Measurements from ENCODE around the gene SLC27A2.
"Not testable (repeated sequence)": the region's sequence is repeated elsewhere in the genome, so short reads cannot be mapped to it uniquely, and the experiment has no call there.

SLC27A2 gene

GRCh38 chr15:50163719-50164410, 18.1 kb upstream of the SLC27A2 start:
- no peak for DNase-seq (ENCODE audit: low read depth in 3 of 3)

GRCh38 chr15:50164458-50164857, 17.5 kb upstream of the SLC27A2 start:
- no peak for DNase-seq (ENCODE audit: low read depth in 3 of 3)

GRCh38 chr15:50166216-50166615, 15.8 kb upstream of the SLC27A2 start:
- no peak for DNase-seq (ENCODE audit: low read depth in 3 of 3)

- no peak for DNase-seq (ENCODE audit: low read depth in 3 of 3)
Observed at GRCh38 chr15:50167110-50167509, 14.9 kb upstream of the SLC27A2 start.

DNA sequence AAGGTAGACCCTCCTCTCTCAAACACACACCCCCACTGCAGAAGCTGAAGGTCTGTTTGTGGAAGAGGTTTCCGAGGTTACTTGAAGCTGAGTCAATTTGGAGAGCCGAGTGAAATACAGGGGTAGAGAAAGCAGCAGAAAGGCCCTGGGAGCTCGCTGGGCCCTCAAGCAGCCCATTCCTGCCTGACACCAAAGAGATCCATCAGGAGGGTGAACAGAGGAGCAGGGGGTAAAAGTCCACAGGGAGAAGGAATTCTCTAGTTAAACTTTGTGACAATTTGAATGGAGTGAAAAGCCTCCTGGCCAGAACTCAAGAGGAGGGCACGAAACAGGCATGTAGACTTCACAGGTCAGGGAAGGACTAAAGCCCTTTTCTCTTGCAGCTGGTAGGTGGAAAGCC, 13.6 kb upstream of the SLC27A2 start:
- DNase-seq (ENCODE audit: low read depth in 3 of 3) = no peak

- DNase-seq (ENCODE audit: low read depth in 3 of 3) = no peak
Observed at GRCh38 chr15:50168783-50169411, 13.1 kb upstream of the SLC27A2 start.

DNA sequence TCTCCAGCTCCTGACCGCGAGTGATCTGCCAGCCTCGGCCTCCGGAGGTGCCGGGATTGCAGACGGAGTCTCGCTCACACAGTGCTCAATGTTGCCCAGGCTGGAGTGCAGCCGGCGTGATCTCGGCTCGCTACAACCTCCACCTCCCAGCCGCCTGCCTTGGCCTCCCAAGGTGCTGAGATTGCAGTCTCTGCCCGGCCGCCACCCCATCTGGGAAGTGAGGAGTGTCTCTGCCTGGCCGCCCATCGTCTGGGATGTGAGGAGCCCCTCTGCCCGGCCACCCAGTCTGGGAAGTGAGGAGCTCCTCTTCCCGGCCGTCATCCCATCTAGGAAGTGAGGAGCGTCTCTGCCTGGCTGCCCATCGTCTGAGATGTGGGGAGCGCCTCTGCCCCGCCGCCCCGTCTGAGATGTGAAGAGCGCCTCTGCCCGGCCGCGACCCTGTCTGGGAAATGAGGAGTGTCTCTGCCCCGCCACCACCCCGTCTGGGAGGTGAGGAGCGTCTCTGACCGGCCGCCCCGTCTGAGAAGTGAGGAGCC, 9.6 kb upstream of the SLC27A2 start:
- DNase-seq (ENCODE audit: low read depth in 3 of 3) = not testable (repeated sequence)

DNA sequence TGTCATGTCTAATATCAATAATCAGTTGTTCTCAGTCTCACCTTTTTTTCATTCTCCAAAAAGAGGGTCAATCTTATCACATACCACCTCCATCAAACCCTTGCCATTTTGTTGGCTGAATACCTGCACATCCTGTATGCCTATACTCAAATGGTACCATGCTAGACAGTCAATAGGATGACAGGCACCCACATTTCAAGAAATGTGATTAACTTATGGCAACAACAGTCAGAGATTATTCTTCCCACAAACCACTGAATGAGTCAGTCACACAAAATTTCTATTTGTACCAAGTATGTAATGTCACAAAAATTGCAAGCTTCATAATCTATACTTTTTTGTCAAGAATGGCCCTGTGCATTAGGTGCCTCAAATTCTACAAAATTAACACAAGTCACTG, 5.1 kb upstream of the SLC27A2 start:
- no peak for DNase-seq (ENCODE audit: low read depth in 3 of 3)

GRCh38 chr15:50180091-50180490, 1.9 kb upstream of the SLC27A2 start:
- DNase-seq (ENCODE audit: low read depth in 3 of 3) = no peak

DNA sequence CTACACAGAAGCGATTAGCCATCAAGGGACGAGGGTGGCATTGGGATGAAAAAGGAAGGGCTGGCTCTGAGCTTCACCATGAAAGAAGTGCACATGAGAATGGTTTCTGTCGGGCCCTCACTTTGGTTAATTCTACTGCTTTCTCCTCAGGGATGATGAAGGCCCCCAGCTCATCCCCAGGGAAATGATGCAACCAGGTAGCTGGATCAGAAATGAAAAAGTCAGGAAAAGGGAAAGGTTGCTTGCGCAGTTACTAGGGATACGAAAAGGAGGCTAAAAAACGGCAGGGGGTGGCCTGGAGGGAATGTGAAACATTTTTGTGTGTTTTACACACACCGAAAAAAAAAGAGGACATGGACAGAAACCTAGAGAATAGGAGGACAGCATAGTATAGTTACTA, 1.4 kb upstream of the SLC27A2 start:
- DNase-seq (ENCODE audit: low read depth in 3 of 3) = no peak

DNA sequence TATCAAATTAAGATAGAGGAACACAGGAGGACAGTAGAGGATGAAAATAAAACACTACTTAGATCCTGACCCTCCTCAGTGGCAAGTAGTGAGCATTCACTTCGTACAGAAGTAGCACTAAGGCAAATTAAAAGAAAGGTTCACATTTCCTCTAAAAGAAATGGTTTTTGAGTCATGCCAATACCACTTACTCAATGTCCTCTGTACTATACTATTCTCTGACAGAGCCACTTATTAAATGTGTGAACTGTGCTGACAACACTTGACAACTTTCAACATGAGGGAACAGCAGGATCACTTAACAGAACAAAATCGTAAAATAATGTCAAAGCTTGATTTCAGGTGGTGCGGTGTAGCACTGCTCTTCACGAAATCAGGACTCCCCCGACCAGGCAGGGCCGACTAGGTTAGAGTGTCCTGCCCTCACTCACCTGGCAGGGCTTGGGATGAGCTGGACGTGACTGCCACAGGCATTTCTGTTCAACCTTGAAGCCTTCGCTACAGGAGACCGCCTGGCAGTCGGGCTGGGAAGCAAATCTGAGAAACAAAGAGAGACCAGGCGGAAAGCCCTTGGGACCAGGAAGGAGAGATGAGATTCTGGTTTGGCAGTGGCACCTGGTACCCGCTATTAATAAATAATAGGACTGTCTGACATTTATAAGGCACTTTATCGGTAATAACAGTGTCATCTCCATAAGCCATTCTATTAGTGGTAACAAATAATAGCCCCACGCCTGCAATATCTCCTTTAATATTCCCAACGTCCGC, 611 bp upstream of the SLC27A2 start:
- no peak for DNase-seq (ENCODE audit: low read depth in 3 of 3)

DNA sequence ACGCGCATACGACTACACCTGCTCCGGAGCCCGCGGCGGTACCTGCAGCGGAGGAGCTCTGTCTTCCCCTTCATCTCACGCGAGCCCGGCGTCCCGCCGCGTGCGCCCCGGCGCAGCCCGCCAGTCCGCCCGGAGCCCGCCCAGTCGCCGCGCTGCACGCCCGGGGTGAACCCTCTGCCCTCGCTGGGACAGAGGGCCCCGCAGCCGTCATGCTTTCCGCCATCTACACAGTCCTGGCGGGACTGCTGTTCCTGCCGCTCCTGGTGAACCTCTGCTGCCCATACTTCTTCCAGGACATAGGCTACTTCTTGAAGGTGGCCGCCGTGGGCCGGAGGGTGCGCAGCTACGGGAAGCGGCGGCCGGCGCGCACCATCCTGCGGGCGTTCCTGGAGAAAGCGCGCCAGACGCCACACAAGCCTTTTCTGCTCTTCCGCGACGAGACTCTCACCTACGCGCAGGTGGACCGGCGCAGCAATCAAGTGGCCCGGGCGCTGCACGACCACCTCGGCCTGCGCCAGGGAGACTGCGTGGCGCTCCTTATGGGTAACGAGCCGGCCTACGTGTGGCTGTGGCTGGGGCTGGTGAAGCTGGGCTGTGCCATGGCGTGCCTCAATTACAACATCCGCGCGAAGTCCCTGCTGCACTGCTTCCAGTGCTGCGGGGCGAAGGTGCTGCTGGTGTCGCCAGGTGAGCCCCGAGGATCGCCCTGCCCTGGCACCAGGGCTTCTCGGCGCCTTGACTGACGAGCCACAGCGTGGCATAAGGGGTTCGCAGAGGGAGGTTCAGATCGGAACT, 420 bp downstream of the SLC27A2 start:
- peak in 2 of 3 donors; percentile 14 to 27 for DNase-seq (ENCODE audit: low read depth in 3 of 3)

DNA sequence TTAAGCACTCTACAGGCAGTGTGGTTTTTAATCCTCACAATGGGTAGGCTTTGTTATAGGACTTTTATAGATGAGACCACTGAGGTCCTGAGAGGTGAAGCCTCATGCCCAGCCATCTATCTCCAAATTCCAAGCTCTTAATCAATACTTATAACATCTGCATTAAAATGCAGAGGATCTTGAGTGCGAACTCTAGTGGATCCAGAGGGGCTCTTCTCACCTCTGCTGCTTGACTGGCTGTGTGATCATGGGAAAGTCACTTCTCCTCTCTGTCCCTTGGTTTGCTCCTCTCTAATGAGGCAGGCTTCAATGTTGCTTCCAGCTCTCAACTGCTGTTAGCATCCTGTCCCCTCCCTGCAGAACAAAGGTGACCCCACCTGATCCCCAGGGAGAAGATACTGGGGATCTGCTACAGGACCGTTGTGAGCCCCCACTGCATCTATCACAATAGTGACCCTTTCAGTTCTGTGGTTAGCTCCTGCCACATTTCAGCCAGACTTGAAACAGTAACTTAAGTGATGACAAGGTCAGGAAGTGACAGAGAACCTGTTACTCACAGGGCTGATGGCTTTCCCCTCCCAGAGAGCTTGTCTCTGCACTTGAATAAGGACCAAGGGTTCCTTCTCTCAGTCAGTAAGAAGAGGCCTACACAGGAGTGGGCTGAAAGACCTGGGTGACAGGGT, 1.3 kb downstream of the SLC27A2 start:
- peak in 2 of 3 donors; percentile 9 to 10 for DNase-seq (ENCODE audit: low read depth in 3 of 3)

GRCh38 chr15:50184863-50185504, 3.0 kb downstream of the SLC27A2 start:
- DNase-seq (ENCODE audit: low read depth in 3 of 3) = no peak

DNA sequence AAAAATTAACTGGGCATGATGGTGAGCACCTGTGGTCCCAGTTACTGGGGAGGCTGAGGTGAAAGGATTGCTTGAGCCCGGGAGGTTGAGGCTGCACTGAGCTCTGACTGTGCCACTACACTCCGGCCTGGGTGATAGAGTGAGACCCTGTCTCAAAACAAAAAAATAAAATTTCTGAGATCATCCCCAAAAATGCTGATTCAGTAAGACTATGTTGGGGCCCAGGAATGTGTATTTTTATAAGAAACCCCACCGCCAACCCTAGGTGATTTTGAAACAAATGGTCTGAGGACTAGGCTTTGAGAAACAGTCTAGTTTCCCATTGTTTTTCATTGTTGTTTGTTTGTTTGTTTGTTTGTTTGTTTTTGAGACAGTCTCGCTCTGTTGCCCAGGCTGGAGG, 4.1 kb downstream of the SLC27A2 start:
- no peak for DNase-seq (ENCODE audit: low read depth in 3 of 3)

DNA sequence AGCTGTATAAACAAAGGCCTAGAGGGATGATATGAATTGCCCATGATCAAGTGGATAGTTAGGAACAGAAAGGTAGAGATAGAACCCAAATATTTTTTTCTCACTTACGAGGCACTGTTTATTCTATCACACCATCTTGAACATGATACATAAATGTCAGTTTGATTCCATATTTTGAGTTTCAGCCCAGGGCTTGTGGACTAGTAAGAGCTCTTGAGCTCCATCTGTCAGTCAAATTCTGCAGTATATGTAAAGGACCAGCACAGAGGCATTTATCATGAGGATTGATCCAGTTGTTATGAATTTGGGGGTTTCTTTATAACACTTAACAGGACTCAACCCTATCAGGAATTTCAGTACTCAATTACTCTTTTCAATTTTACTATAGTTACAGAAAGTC, 4.8 kb downstream of the SLC27A2 start:
- no peak for DNase-seq (ENCODE audit: low read depth in 3 of 3)

DNA sequence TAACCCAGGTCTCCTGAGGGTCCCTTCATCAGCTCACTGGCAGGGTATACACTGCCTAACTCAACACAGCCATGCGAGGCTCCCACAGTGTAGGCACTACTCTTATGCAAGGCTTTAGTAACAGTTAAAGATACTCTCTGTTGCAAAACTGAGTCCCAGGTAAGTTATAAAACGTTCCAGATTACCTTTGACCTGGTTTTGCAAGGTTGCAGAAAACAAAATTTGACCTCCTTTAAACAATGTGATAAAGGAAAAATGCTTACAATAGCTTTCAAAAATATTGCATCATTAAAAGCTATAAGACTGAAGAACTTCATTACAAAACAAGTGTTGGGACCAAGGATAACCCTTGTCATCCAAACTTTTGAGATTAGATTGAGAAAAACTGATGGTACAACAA, 5.5 kb downstream of the SLC27A2 start:
- no peak for DNase-seq (ENCODE audit: low read depth in 3 of 3)

- DNase-seq (ENCODE audit: low read depth in 3 of 3) = no peak
Observed at GRCh38 chr15:50187997-50188396, 6.0 kb downstream of the SLC27A2 start.

DNA sequence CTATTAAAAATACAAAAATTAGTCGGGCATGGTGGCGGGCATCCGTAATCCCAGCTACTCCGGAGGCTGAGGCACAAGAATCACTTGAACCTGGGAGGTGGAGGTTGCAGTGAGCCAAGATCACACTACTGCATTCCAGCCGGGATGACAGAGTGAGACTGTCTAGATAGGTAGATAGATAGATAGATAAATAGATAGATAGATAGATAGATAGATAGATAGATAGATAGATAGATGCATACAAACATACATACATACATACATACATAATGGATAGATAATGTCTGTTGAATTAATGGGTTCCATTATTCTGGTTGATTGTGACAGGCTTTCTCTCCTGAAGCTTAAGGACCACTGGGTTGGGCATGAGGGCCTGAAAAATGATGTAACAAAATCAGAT, 6.8 kb downstream of the SLC27A2 start:
- not testable (repeated sequence) for DNase-seq (ENCODE audit: low read depth in 3 of 3)

- no peak for DNase-seq (ENCODE audit: low read depth in 3 of 3)
Observed at GRCh38 chr15:50189633-50190032, 7.6 kb downstream of the SLC27A2 start.

DNA sequence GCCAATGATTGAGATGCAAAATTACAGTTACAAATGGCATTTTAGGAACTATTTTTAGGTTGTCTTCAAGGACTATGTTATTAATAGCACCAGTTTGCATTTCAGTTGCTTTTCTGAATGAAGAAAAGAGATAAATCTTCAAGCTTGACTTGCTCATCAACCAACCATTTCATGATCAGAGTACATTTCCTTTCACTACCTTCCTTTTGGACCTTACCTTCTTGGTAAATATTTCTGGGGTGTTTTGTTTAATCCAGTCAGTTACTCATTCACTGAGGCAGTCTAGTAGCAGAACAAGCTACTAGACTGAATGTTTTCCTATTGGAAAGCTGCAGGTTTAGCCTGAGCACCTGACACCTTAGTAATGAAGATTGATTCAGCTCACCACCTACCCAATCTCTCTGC, 8.2 kb downstream of the SLC27A2 start:
- no peak for DNase-seq (ENCODE audit: low read depth in 3 of 3)

All from stimulated activated CD4-positive, alpha-beta T cell treated with anti-CD3 and anti-CD28 coated beads, TNF-alpha, amount 100 ng/mL, for 48 hours (primary cell).